Epithelial cell of esophagus (primary cell): Measurements from ENCODE around the gene NBDY.
A peak's percentile ranks its signal among the peaks of the same experiment; 100 is the strongest.
"Not testable (repeated sequence)": the region's sequence is repeated elsewhere in the genome, so short reads cannot be mapped to it uniquely, and the experiment has no call there.

Experiments used
- DNase-seq: peaks from one replicate; pipeline ENCODE4 v3.0.0; 2010; ENCODE audit warnings: low read depth
- H3K4me3 ChIP-seq: 2 replicates; pipeline ENCODE4 v1.5.1; 2011; ENCODE audit warnings: mild to moderate bottlenecking, low read length, control low read depth
- CTCF ChIP-seq: IDR thresholded peaks from 2 replicates; pipeline ENCODE4 v1.5.1; 2011; ENCODE audit warnings: low read depth, mild to moderate bottlenecking, low read length, control low read depth, inconsistent platforms; ENCODE audit not compliant: insufficient read depth; ENCODE audit errors: missing control alignments

Gene NBDY

GRCh38 chrX:56764153-56764974, 35.3 kb downstream of the NBDY start:
- DNase-seq: peak; percentile 61
- TF ChIP-seq CTCF: peak; percentile 57

GRCh38 chrX:56764975-56765791, 36.1 kb downstream of the NBDY start:
- no peak for DNase-seq
- no peak for TF ChIP-seq CTCF
- H3K4me3 ChIP-seq: no peak overlapping the region

More at GRCh38 chrX:56764153-56764974, 35.3 kb downstream of the NBDY start:
- H3K4me3 ChIP-seq: no peak overlapping the region

- no peak for TF ChIP-seq CTCF
- no peak for DNase-seq
- no peak overlapping the region for H3K4me3 ChIP-seq
These were observed 36.9 kb downstream of the NBDY start for GRCh38 chrX:56765811-56766553.

GRCh38 chrX:56766554-56767347, 37.7 kb downstream of the NBDY start:
- no peak for DNase-seq
- no peak overlapping the region for H3K4me3 ChIP-seq
- no peak for TF ChIP-seq CTCF

- H3K4me3 ChIP-seq, DNase-seq: not testable (repeated sequence)
These were observed 38.5 kb downstream of the NBDY start for GRCh38 chrX:56767348-56768119.

GRCh38 chrX:56768120-56768660, 39.1 kb downstream of the NBDY start:
- H3K4me3 ChIP-seq, DNase-seq: not testable (repeated sequence)

- H3K4me3 ChIP-seq, DNase-seq: not testable (repeated sequence)
These were observed 43.9 kb downstream of the NBDY start for GRCh38 chrX:56772675-56773521.

GRCh38 chrX:56773522-56774060, 44.5 kb downstream of the NBDY start:
- H3K4me3 ChIP-seq, DNase-seq: not testable (repeated sequence)

- H3K4me3 ChIP-seq, DNase-seq: not testable (repeated sequence)
These were observed 49.3 kb downstream of the NBDY start for GRCh38 chrX:56778099-56778923.
